H1 (cell line): ENCODE data around the gene UAP1. TPM values are rescaled to one million over a fixed set of nuclear protein-coding genes. Genes with fewer than 3 reads are reported as not detected.

ENCODE experiments used
- BRCA1 ChIP-seq: IDR thresholded peaks from 2 replicates; pipeline ENCODE4 v1.6.1; 2012; ENCODE audit warnings: low read depth, low read length, improper control_type of control experiment
- CHD2 ChIP-seq: IDR thresholded peaks from 2 replicates; pipeline ENCODE4 v1.6.1; 2012; ENCODE audit warnings: low read length, improper control_type of control experiment
- JUN ChIP-seq: IDR thresholded peaks from 2 replicates; pipeline ENCODE4 v1.6.1; 2011; ENCODE audit warnings: low read depth, mild to moderate bottlenecking, improper control_type of control experiment, low read length
- KDM5A ChIP-seq: fragments of 200-600 bp; IDR thresholded peaks from 2 replicates; pipeline ENCODE4 v1.7.1; 2012; ENCODE audit warnings: mild to moderate bottlenecking, low read length, inconsistent platforms, mixed read lengths
- SIRT6 ChIP-seq: IDR thresholded peaks from one replicate; pipeline ENCODE4 v1.7.1; 2012; ENCODE audit warnings: low read length, inconsistent platforms
- SP2 ChIP-seq: IDR thresholded peaks from 2 replicates; pipeline ENCODE4 v1.6.1; 2012; ENCODE audit warnings: mild to moderate bottlenecking, low read length, inconsistent platforms
- TBP ChIP-seq: IDR thresholded peaks from 2 replicates; pipeline ENCODE4 v1.6.1; 2011; ENCODE audit warnings: low read depth, low read length, improper control_type of control experiment
- TEAD4 ChIP-seq: IDR thresholded peaks from 2 replicates; pipeline ENCODE4 v1.6.1; 2012; ENCODE audit warnings: low read depth, low read length, inconsistent platforms, mixed read lengths
- polyA plus RNA-seq, 7 experiments: library from polyadenylated mRNA; depleted of rRNA in 3 of 7; stranded (reverse) in 5 of 7; unstranded in 2 of 7; fragments of >200 nt in 5 of 7; fragments of 200-250 nt in 2 of 7; gene quantifications; 1 replicate in 5 of 7; 2 replicates in 1 of 7; 4 replicates in 1 of 7; pipeline versions ENCODE4 v1.2.1 to v1.2.3, GENCODE V29; 2011 to 2013; ENCODE audit warnings: missing spikeins in 2 of 7, mixed read lengths in 2 of 7
- total RNA-seq: library from RNA; stranded (reverse); fragmentation: NEBNext Ultra II Directional; extraction: Animal tissue kit (Norgen Biotek cat#: 25700); gene quantifications from 2 replicates; pipeline ENCODE4 v1.2.1, GENCODE V29; 2021

UAP1 gene
- total and polyA plus RNA-seq, 2 of the 8 experiments (the other 6 are each of a cell fraction or from before 2014, with no cell fraction given): 9.4 to 32.9 TPM

DNA sequence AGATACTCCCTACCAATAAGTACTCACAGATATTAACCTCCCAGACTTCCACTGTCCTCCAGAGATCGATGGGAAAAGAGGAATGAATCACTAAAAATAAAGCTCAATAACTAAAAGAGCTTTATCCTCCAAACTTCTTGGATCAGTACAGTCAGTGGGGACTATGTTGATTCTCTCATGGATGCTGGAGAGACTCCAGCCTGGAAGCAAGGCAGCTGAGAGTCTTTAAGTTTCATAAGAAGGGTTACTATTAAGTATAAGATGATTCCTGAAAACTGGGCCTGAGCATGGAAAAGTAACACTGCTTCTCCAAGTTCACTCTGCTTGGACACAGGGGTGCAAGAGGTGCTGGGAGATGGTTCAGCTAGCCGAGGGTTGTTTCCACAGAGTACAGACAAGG lies 64.6 kb downstream of the UAP1 start (continued):
- no peak for TF ChIP-seq TBP
- no peak for TF ChIP-seq BRCA1
- TF ChIP-seq SP2: no peak
- no peak for TF ChIP-seq TEAD4
- no peak for TF ChIP-seq JUN
- no peak for TF ChIP-seq KDM5A
- no peak for TF ChIP-seq CHD2
- TF ChIP-seq SIRT6: no peak
